ENCODE measurements around the gene B9D1. TPM values are rescaled to one million over a fixed set of nuclear protein-coding genes. Genes with fewer than 3 reads are reported as not detected.

The B9D1 gene
- total and polyA plus RNA-seq, 2 of the 13 experiments (the other 11 are each of a cell fraction or from before 2014, with no cell fraction given): 27.7 to 31.1 TPM

DNA sequence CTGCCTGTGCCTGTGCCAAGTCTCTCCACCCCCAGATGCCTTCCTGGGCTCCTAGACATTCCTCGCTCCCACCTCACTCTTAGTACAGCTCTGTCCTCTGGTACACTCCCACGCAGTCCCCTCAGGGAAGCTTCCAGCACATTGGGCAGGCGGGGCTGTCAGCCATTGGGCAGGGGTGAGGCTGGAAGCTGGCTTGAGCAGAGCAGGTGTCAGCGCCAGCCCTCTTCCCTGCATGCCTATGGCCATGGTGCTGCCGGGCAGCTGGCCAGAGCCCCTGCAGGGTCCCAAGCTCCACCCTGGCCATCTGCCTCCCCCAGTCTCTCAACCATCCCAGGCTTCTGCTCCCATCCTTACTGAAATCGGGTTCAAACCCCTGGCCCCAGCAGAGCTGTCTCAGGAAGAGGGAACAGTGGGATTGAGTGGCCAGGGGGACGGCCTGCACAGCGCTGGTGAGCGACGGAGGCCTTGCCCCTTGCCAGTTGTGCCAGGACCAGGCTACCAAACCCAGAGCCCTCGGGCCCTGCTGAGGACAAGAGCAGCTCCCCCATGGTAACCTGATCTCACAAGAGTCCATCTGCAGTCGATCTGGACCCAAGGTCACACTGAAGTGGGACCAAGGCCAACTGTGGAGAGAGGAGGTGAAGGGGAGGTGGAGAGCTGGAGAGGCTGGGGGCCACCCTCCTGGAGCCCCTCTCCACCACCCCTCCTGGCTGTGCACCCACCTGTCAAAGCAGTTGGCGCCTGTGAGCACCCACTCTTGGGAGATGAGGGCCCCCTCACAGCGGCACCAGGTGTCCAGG lies 2.4 kb upstream of the B9D1 start (continued):
- TF ChIP-seq ZBTB38 (CRISPR knock-in tag; IDR thresholded peaks at IDR 0.05): peak; percentile 62; the same call in 1 of the 2 replicates
- TF ChIP-seq ZNF496 (CRISPR knock-in tag; IDR thresholded peaks at IDR 0.05; ENCODE audit: insufficient replicate concordance): no peak
- peak; percentile 71; the same call in 1 of the 2 replicates for TF ChIP-seq ZKSCAN5 (CRISPR knock-in tag; IDR thresholded peaks at IDR 0.05)
- peak; percentile 37; the same call in 1 of the 2 replicates for TF ChIP-seq KDM2A (CRISPR knock-in tag; IDR thresholded peaks at IDR 0.05; ENCODE audit: borderline replicate concordance, low read depth)
- TF ChIP-seq, protein P1, sequence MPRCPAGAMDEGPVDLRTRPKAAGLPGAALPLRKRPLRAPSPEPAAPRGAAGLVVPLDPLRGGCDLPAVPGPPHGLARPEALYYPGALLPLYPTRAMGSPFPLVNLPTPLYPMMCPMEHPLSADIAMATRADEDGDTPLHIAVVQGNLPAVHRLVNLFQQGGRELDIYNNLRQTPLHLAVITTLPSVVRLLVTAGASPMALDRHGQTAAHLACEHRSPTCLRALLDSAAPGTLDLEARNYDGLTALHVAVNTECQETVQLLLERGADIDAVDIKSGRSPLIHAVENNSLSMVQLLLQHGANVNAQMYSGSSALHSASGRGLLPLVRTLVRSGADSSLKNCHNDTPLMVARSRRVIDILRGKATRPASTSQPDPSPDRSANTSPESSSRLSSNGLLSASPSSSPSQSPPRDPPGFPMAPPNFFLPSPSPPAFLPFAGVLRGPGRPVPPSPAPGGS (CRISPR knock-in tag; IDR thresholded peaks at IDR 0.05): peak; percentile 62; the same call in 1 of the 2 replicates
- 0 out of 2 replicates have a peak, but pooled peaks have one; percentile 42 for TF ChIP-seq ZKSCAN8 (CRISPR knock-in tag; IDR thresholded peaks at IDR 0.05; ENCODE audit: borderline replicate concordance)
- TF ChIP-seq TP53 (CRISPR knock-in tag; conservative IDR thresholded peaks at IDR 0.05): no peak
- no peak for TF ChIP-seq ATF7 (IDR thresholded peaks at IDR 0.05)
- TF ChIP-seq ATF7 (CRISPR knock-in tag; IDR thresholded peaks at IDR 0.05): no peak
- no peak for TF ChIP-seq MZF1 (CRISPR knock-in tag; IDR thresholded peaks at IDR 0.05; ENCODE audit: borderline replicate concordance)
- 0 out of 2 replicates have a peak, but pooled peaks have one; percentile 40 for TF ChIP-seq ERF (CRISPR knock-in tag; IDR thresholded peaks at IDR 0.05)
- TF ChIP-seq ZNF605 (CRISPR knock-in tag; IDR thresholded peaks at IDR 0.05): no peak
- peak; percentile 86 for TF ChIP-seq HNF4A (CRISPR knock-in tag; IDR thresholded peaks at IDR 0.05)
- peak; percentile 48 for TF ChIP-seq SALL1 (CRISPR knock-in tag; IDR thresholded peaks at IDR 0.05)
- 0 out of 2 replicates have a peak, but pooled peaks have one; percentile 39 for TF ChIP-seq ZBTB7A (CRISPR knock-in tag; IDR thresholded peaks at IDR 0.05)
- TF ChIP-seq ZNF652 (CRISPR knock-in tag; IDR thresholded peaks at IDR 0.05; ENCODE audit: borderline replicate concordance, low read depth): no peak
- peak; percentile 63; the same call in 1 of the 2 replicates for TF ChIP-seq BRD4 (CRISPR knock-in tag; IDR thresholded peaks at IDR 0.05)
- TF ChIP-seq TAF1 (CRISPR knock-in tag; IDR thresholded peaks at IDR 0.05): 0 out of 2 replicates have a peak, but pooled peaks have one; percentile 8
- peak; percentile 49; the same call in 1 of the 2 replicates for TF ChIP-seq NFKB2 (CRISPR knock-in tag; IDR thresholded peaks at IDR 0.05; ENCODE audit: borderline replicate concordance)
- peak; percentile 99 for TF ChIP-seq SIX1 (CRISPR knock-in tag; IDR thresholded peaks at IDR 0.05; ENCODE audit: borderline replicate concordance)
- peak; percentile 1 for TF ChIP-seq PTBP1 (IDR thresholded peaks at IDR 0.05; ENCODE audit: low read depth, low read length, poor library complexity, severe bottlenecking)
- TF ChIP-seq ATRX (CRISPR knock-in tag; IDR thresholded peaks at IDR 0.05; ENCODE audit: borderline replicate concordance): no peak
- peak; percentile 10; the same call in 1 of the 2 replicates for TF ChIP-seq SOX5 (CRISPR knock-in tag; IDR thresholded peaks at IDR 0.05; ENCODE audit: borderline replicate concordance)
- TF ChIP-seq PATZ1 (CRISPR knock-in tag; IDR thresholded peaks at IDR 0.05): peak; percentile 81
- TF ChIP-seq GZF1 (CRISPR knock-in tag; IDR thresholded peaks at IDR 0.05): no peak
- peak; percentile 56; the same call in 1 of the 2 replicates for TF ChIP-seq ZMYM3 (CRISPR knock-in tag; IDR thresholded peaks at IDR 0.05)
- TF ChIP-seq ZSCAN25 (CRISPR knock-in tag; IDR thresholded peaks at IDR 0.05): peak; percentile 95
- no peak for TF ChIP-seq XRCC5 (optimal IDR thresholded peaks at IDR 0.05; ENCODE audit: low read length)
- no peak for TF ChIP-seq MYNN (CRISPR knock-in tag; IDR thresholded peaks at IDR 0.05; ENCODE audit: low read depth)
